HG02884 (cell line): ENCODE measurements around the gene SERPINA9.

Experiments
- ATAC-seq: cut with Tn5 transposase; IDR thresholded peaks from one replicate; pipeline ENCODE4 v1.9.1; 2021; ENCODE audit warnings: mild to moderate bottlenecking, moderate library complexity; ENCODE audit not compliant: unreplicated experiment

The SERPINA9 gene

GRCh38 chr14:94464290-94464689 lies 11.7 kb downstream of the SERPINA9 start:
- no peak for ATAC-seq

GRCh38 chr14:94462763-94463572 lies 13.0 kb downstream of the SERPINA9 start:
- ATAC-seq = no peak

GRCh38 chr14:94462219-94462551 lies 13.8 kb downstream of the SERPINA9 start:
- no peak for ATAC-seq

GRCh38 chr14:94461526-94462218 lies 14.3 kb downstream of the SERPINA9 start:
- no peak for ATAC-seq

GRCh38 chr14:94460631-94461416 lies 15.2 kb downstream of the SERPINA9 start:
- ATAC-seq = no peak

- no peak for ATAC-seq
Measured at GRCh38 chr14:94458558-94459205, 17.3 kb downstream of the SERPINA9 start.

GRCh38 chr14:94458096-94458495 lies 17.9 kb downstream of the SERPINA9 start:
- ATAC-seq = no peak

GRCh38 chr14:94455928-94456327 lies 20.1 kb downstream of the SERPINA9 start:
- ATAC-seq = no peak

GRCh38 chr14:94451826-94452225 lies 24.2 kb downstream of the SERPINA9 start:
- no peak for ATAC-seq

- no peak for ATAC-seq
Measured at GRCh38 chr14:94451091-94451771, 24.8 kb downstream of the SERPINA9 start.

- no peak for ATAC-seq
Measured at GRCh38 chr14:94450722-94451090, 25.3 kb downstream of the SERPINA9 start.

- ATAC-seq = no peak
Measured at GRCh38 chr14:94449930-94450329, 26.1 kb downstream of the SERPINA9 start.

- no peak for ATAC-seq
Measured at GRCh38 chr14:94448071-94448808, 27.8 kb downstream of the SERPINA9 start.

GRCh38 chr14:94447206-94447605 lies 28.8 kb downstream of the SERPINA9 start:
- no peak for ATAC-seq

GRCh38 chr14:94446126-94446525 lies 29.9 kb downstream of the SERPINA9 start:
- ATAC-seq = no peak

- no peak for ATAC-seq
Measured at GRCh38 chr14:94445003-94445402, 31.0 kb downstream of the SERPINA9 start.

- ATAC-seq = no peak
Measured at GRCh38 chr14:94441531-94442205, 34.3 kb downstream of the SERPINA9 start.

GRCh38 chr14:94441130-94441529 lies 34.9 kb downstream of the SERPINA9 start:
- ATAC-seq = no peak

- ATAC-seq = no peak
Measured at GRCh38 chr14:94439453-94440057, 36.4 kb downstream of the SERPINA9 start.
